Fibroblast of gingiva (primary cell): ENCODE results near the gene RNF5.
"Not testable (repeated sequence)": the region's sequence is repeated elsewhere in the genome, so short reads cannot be mapped to it uniquely, and the experiment has no call there.

Experiments used
- DNase-seq: peaks from one replicate; pipeline ENCODE4 v3.0.0-alpha.2; 2011; ENCODE audit warnings: low read depth

The RNF5 gene

GRCh38 chr6:32189742-32190053, 11.5 kb downstream of the RNF5 start:
- no peak for DNase-seq

GRCh38 chr6:32190054-32190851, 12.0 kb downstream of the RNF5 start, which contains the start of gene PBX2:
Gene PBX2 (minus strand): TSS chr6:32190202. CDS start chr6:32189915, 287 bp downstream.
- peak; percentile 94 for DNase-seq

GRCh38 chr6:32190911-32191677, 12.9 kb downstream of the RNF5 start:
- no peak for DNase-seq

- DNase-seq, result no peak
Measured at GRCh38 chr6:32191696-32192607, 13.7 kb downstream of the RNF5 start.

- DNase-seq, result no peak
Measured at GRCh38 chr6:32192608-32193039, 14.4 kb downstream of the RNF5 start, which contains the start of gene GPSM3. Gene GPSM3 (minus strand): TSS chr6:32192643. CDS start chr6:32192513, 130 bp downstream.

GRCh38 chr6:32193096-32193495, 14.9 kb downstream of the RNF5 start:
- DNase-seq, result not testable (repeated sequence)

GRCh38 chr6:32194388-32194787, 16.2 kb downstream of the RNF5 start:
- DNase-seq, result no peak

GRCh38 chr6:32194825-32195651, 16.8 kb downstream of the RNF5 start:
- DNase-seq, result peak; percentile 48

GRCh38 chr6:32195652-32195901, 17.4 kb downstream of the RNF5 start:
- peak; percentile 100 for DNase-seq

GRCh38 chr6:32195902-32196681, 17.9 kb downstream of the RNF5 start:
- DNase-seq, result peak; percentile 84

GRCh38 chr6:32196682-32197616, 18.7 kb downstream of the RNF5 start:
- no peak for DNase-seq

- no peak for DNase-seq
Measured at GRCh38 chr6:32198345-32198696, 20.1 kb downstream of the RNF5 start.

GRCh38 chr6:32198866-32199265, 20.7 kb downstream of the RNF5 start:
- no peak for DNase-seq

- no peak for DNase-seq
Measured at GRCh38 chr6:32200711-32201475, 22.7 kb downstream of the RNF5 start.

- DNase-seq, result no peak
Measured at GRCh38 chr6:32202186-32202585, 24.0 kb downstream of the RNF5 start.

GRCh38 chr6:32203426-32204267, 25.4 kb downstream of the RNF5 start:
- no peak for DNase-seq

GRCh38 chr6:32204268-32204715, 26.1 kb downstream of the RNF5 start:
- DNase-seq, result no peak

GRCh38 chr6:32208996-32209395, 30.8 kb downstream of the RNF5 start:
- DNase-seq, result no peak
